NCI-H1930 (cell line): Measurements from ENCODE around the gene SULT1E1.

ENCODE experiments used
- DNase-seq, 2 experiments: peaks; one replicate each; lab custom pipeline; 2025; lab: John Stamatoyannopoulos, UW

The SULT1E1 gene

DNA sequence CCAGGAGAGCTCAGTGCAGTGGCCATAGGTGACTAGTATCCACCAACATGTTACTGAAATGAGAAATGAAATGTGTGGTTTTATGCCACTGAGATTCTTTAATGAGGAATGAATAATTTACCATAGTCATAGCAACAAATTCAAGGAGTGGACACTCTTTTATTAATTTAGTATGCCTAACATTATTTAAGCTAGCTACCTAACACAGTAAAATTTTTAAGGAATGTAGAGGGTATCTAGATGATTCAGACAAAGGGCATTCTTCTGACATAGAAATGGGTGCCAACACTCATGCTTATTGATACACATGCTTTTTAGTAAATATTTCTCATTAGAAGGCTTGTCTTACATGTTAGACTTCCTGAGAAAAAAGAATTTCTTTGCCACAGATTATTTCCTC, 66.2 kb downstream of the SULT1E1 start:
- no peak for DNase-seq
